Epithelial cell of umbilical artery (primary cell): ENCODE results near the gene SACS. TPM values are rescaled to one million over a fixed set of nuclear protein-coding genes. Genes with fewer than 3 reads are reported as not detected.

Experiments used
- total RNA-seq: library from RNA; depleted of rRNA; stranded (reverse); fragments of >200 nt; gene quantifications from 2 replicates; pipeline ENCODE4 v1.2.3, GENCODE V29; 2014

SACS gene
- 71.9 and 138 TPM in 2 replicates for total RNA-seq

GRCh38 chr13:23433171-23434153, at the start of gene SACS:
SACS (minus strand) TSS chr13:23433702; CDS start chr13:23411239, 22,463 bp downstream.

Other genes with a start within 250 kb of the SACS start
- 0.46 and 0.65 TPM in 2 replicates for gene TNFRSF19, start 136.7 kb upstream of the SACS start, total RNA-seq